ENCODE results near the gene CXCL12.

CXCL12 gene

DNA sequence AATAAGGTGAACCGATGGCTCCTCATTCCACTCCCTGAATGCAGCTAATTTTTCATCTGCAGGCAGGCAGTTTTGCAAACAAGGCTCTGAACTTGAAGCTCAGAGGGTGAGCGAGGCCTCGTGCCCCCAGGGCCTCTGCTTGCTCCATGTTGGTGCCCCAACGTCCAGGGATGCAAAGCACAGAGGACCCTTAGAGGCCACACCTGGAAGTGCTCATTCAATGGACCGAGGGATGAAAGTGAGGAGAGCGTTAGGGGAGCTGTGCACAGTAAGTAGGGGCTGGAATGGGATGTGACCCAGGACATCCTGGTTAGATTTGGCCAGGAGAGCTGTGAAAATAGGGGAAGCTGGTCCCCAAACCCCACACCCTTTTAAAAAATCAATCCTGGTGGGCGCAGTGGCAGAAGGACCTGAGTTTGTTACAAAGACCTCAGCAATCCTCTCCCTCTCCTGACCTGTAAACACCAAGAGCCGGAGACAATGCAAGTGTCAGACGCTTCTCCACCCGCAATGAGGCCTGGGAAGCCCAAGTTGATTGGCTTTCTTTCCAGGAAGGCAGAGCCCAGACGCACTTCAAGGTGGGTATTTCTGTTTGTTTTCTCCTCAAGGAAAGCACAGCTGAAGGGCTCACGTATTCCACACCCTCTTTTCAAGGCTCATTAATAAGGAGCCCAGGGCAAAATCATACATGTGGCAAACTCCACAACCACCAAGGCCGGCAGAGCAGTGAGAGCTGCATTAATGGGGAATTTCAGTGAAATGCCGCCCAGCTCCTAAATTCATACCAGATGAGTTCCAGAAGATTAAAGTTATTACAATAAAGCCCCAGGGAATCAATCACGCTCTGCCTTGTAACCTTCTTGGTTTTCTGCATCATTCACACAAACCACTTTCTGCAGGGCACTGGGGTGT, 14.1 kb upstream of the CXCL12 start:
- DNase-seq, result no peak

- DNase-seq, result no peak
Observed at GRCh38 chr10:44398271-44398670, 13.4 kb upstream of the CXCL12 start.

GRCh38 chr10:44397476-44398225, 12.8 kb upstream of the CXCL12 start:
- DNase-seq, result no peak

DNA sequence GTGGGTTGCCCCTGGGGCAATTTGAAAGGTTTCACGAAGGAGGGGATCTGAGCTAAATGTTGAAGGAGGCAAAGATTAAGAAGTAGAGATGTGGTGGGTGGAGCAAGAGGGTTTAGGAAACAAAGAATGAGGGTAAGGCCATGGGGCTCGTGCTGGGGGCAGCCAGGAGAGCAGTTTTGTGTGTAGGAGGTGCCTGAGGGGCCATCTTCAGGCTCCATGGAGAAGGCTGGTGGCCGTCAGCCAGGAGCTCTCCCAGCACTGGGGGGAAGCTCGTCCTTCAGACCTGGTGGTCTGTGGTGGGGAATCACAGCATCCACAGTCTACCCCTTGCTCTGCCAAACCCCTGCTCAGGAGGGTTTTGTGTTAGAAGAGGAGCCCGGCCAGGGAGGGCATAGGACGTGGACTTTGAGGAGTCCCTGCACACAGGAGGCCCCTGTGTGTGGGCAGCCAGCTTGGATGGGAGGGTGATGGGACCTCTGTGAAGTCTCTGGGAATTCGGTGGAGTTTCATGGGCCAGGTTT, 11.8 kb upstream of the CXCL12 start:
- no peak for DNase-seq

- no peak for DNase-seq
Observed at GRCh38 chr10:44395902-44396670, 11.2 kb upstream of the CXCL12 start.

DNA sequence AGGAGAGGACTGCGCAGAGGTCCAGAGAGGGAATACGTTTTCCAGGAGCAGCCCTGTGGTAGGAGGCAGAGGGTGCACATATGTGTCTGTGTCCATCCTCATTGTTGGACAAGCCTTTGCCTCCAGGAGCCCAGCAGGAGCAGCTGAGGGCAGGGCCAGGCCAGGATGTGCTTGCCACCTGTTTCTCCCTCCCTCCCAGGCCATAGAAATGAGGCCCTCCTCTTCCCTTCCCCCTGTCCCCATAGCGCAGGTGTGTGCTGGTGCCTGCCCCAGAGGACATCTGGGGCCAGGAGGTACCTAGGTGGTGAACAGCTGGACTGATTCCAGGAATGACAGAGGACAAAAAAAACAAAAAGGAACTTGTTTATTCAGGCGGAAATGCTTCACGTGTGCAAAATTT, 10.5 kb upstream of the CXCL12 start:
- DNase-seq, result no peak

GRCh38 chr10:44394696-44395381, 9.9 kb upstream of the CXCL12 start:
- DNase-seq, result no peak

- DNase-seq, result no peak
Observed at GRCh38 chr10:44393834-44394547, 9.1 kb upstream of the CXCL12 start.

GRCh38 chr10:44393051-44393630, 8.2 kb upstream of the CXCL12 start:
- DNase-seq, result no peak

GRCh38 chr10:44392420-44392819, 7.5 kb upstream of the CXCL12 start:
- DNase-seq, result no peak

DNA sequence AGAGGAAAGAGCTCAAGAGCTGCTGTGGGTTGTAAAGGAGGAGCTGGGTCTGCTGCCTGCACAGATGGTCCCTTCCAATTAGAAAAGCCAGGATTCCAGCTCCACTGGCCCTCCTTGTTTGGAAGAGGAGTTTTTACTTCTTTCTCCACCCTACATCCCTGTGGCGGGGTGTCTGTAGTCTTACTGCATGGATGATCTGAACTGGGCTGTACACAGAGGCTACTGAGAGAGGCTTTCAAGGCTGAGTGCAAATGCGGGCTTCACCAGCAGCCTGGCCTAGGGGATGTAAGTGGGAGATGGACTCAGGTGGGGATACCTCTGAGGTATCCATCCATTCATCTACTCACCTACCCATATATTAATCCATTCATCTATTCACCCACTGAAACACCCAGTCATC, 7.1 kb upstream of the CXCL12 start:
- DNase-seq, result no peak

GRCh38 chr10:44390585-44391072, 5.7 kb upstream of the CXCL12 start:
- no peak for DNase-seq

- no peak for DNase-seq
Observed at GRCh38 chr10:44389556-44389955, 4.7 kb upstream of the CXCL12 start.

GRCh38 chr10:44389150-44389549, 4.3 kb upstream of the CXCL12 start:
- DNase-seq, result no peak

GRCh38 chr10:44388641-44389040, 3.7 kb upstream of the CXCL12 start:
- DNase-seq, result no peak

DNA sequence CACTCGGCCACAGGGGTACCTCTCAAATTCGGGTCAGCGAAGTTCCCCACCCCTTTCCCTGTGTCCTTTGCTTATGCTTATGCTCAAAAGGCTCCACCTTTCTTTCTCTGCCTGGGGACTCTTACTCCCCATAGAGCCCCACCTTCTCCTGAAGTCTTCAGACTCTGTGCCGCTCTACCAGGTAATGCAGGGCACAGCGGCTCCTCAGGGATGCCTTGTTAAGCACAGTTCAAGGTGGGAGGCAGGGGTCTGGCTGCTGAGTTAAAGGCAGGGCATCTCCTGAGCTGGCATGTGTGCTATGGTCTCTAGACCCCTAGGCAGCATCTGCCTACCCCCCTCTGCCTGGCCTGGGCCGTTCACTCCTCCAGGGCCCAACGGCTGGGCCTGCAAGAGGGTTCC, 3.0 kb upstream of the CXCL12 start:
- no peak for DNase-seq

GRCh38 chr10:44386546-44387052, 1.7 kb upstream of the CXCL12 start:
- peak; percentile 59 for DNase-seq

- DNase-seq, result no peak
Observed at GRCh38 chr10:44385696-44386441, 972 bp upstream of the CXCL12 start.

- DNase-seq, result no peak
Observed at GRCh38 chr10:44384601-44385025, 284 bp downstream of the CXCL12 start.
